Measurements from ENCODE around the gene PLCB3. TPM values are rescaled to one million over a fixed set of nuclear protein-coding genes. Genes with fewer than 3 reads are reported as not detected.

The PLCB3 gene
- total RNA-seq, 1 experiment from 2014 or later: 34.6 TPM

- POLR2A ChIA-PET: interaction anchor here (0.5 to 2.6 kb wide), 6 partner anchors 11 to 50 kb away, joined by 3 to 11 read pairs (median 5); partner anchors contain the start of genes BAD and GPR137
- CTCF ChIA-PET: interaction anchor here (0.7 to 1.0 kb wide), 4 partner anchors 25 to 355 kb away, joined by 3 to 5 read pairs (median 4); no protein-coding TSS in a partner anchor
Measured at GRCh38 chr11:64296830-64297698, 45.7 kb downstream of the PLCB3 start.

GRCh38 chr11:64297699-64298358, 46.5 kb downstream of the PLCB3 start:
- DNase-seq (ENCODE audit: unreplicated experiment): no peak
- H3K4me1 Mint-ChIP-seq (ENCODE audit: insufficient read depth, unreplicated experiment): peaks cover 10% of the 10 kb centered on the region
- ChIA-PET POLR2A (interaction anchor here (2.6 kb wide), 1 partner anchor 14 kb away, joined by 10 read pairs; the partner anchor contains the start of gene BAD), CTCF (interaction anchor here (0.7 kb wide), 1 partner anchor 355 kb away, joined by 3 read pairs; no protein-coding TSS in a partner anchor)
- BruUV-seq (replicated peaks): no TSS peak
- TF ChIP-seq CTCF (IDR thresholded peaks at IDR 0.05; ENCODE audit: unreplicated experiment): no peak
- H3K9me3 Mint-ChIP-seq (ENCODE audit: unreplicated experiment): no peaks in the 10 kb centered on the region
- no peak overlapping the region for H3K4me3 Mint-ChIP-seq (ENCODE audit: unreplicated experiment)
- intact Hi-C loops (cut with micrococcal nuclease): no loop called here
- no peaks in the 10 kb centered on the region for H3K36me3 Mint-ChIP-seq (ENCODE audit: insufficient read depth, unreplicated experiment)
- no peak overlapping the region for H3K27ac Mint-ChIP-seq (ENCODE audit: low read depth, unreplicated experiment)
- no peaks in the 10 kb centered on the region for H3K27me3 Mint-ChIP-seq (ENCODE audit: insufficient read depth, unreplicated experiment)

More at GRCh38 chr11:64296830-64297698, 45.7 kb downstream of the PLCB3 start:
- no peak for TF ChIP-seq CTCF (IDR thresholded peaks at IDR 0.05; ENCODE audit: unreplicated experiment)
- no TSS peak for BruUV-seq (replicated peaks)
- no peaks in the 10 kb centered on the region for H3K9me3 Mint-ChIP-seq (ENCODE audit: unreplicated experiment)
- H3K27me3 Mint-ChIP-seq (ENCODE audit: insufficient read depth, unreplicated experiment): no peaks in the 10 kb centered on the region
- no peaks in the 10 kb centered on the region for H3K36me3 Mint-ChIP-seq (ENCODE audit: insufficient read depth, unreplicated experiment)
- peaks cover 10% of the 10 kb centered on the region for H3K4me1 Mint-ChIP-seq (ENCODE audit: insufficient read depth, unreplicated experiment)
- DNase-seq (ENCODE audit: unreplicated experiment): no peak
- H3K4me3 Mint-ChIP-seq (ENCODE audit: unreplicated experiment): no peak overlapping the region
- intact Hi-C loops (cut with micrococcal nuclease): no loop called here
- no peak overlapping the region for H3K27ac Mint-ChIP-seq (ENCODE audit: low read depth, unreplicated experiment)

GRCh38 chr11:64298966-64299846, 47.9 kb downstream of the PLCB3 start:
- BruUV-seq (replicated peaks): no TSS peak
- Mint-ChIP-seq H3K4me3 (ENCODE audit: unreplicated experiment) (no peak overlapping the region), H3K4me1 (ENCODE audit: insufficient read depth, unreplicated experiment) (peaks cover 14% of the 10 kb centered on the region), H3K36me3 (ENCODE audit: insufficient read depth, unreplicated experiment) (no peaks in the 10 kb centered on the region), H3K27me3 (ENCODE audit: insufficient read depth, unreplicated experiment) (no peaks in the 10 kb centered on the region), H3K27ac (ENCODE audit: low read depth, unreplicated experiment) (no peak overlapping the region), H3K9me3 (ENCODE audit: unreplicated experiment) (no peaks in the 10 kb centered on the region)
- no peak for DNase-seq (ENCODE audit: unreplicated experiment)
- ChIA-PET CTCF (interaction anchor here (0.5 to 0.6 kb wide), 2 partner anchors 21 to 89 kb away, joined by 3 read pairs; no protein-coding TSS in a partner anchor), POLR2A (no interaction called here)
- intact Hi-C loops (cut with micrococcal nuclease): no loop called here
- TF ChIP-seq CTCF (IDR thresholded peaks at IDR 0.05; ENCODE audit: unreplicated experiment): no peak
